ENCODE results near the gene CPSF7.

Gene CPSF7

GRCh38 chr11:61401573-61401972, 28.2 kb downstream of the CPSF7 start:
- Histone ChIP-seq H2BK120ac (ENCODE audit: low read depth, low read length) (no peak overlapping the region), H3K36me3 (ENCODE audit: control insufficient read depth in 1 of 2, insufficient read depth in 2 of 2, low read depth in 1 of 2, low read length in 2 of 2) (peaks cover 30 to 84% of the 10 kb centered on the region in 2 experiments), H3K27ac (ENCODE audit: low read length, poor library complexity, severe bottlenecking) (no peak overlapping the region), H3K4me1 (ENCODE audit: control insufficient read depth, insufficient read depth, low read depth, low read length) (no peaks in the 10 kb centered on the region), H3K4me3 (ENCODE audit: insufficient read depth in 1 of 2, low read depth in 1 of 2, low read length in 2 of 2) (no peak overlapping the region), H2AK5ac (ENCODE audit: low read length, severe bottlenecking) (no peak overlapping the region), H3K4ac (ENCODE audit: low read depth in 1 of 2, low read length in 2 of 2) (no peak overlapping the region), H4K91ac (ENCODE audit: low read length) (no peak overlapping the region), H3K9me3 (ENCODE audit: control insufficient read depth, low read length) (no peaks in the 10 kb centered on the region), H2AFZ (ENCODE audit: low read depth, low read length) (no peak overlapping the region), H3K14ac (ENCODE audit: low read length in 2 of 2) (no peak overlapping the region), H2BK15ac (ENCODE audit: low read depth, poor library complexity, severe bottlenecking) (no peak overlapping the region), H4K8ac (ENCODE audit: low read length) (no peak overlapping the region), H2BK5ac (ENCODE audit: low read depth, low read length, poor library complexity, severe bottlenecking) (no peak overlapping the region), H3K23ac (ENCODE audit: low read length in 2 of 2) (no peak overlapping the region), H3K18ac (ENCODE audit: low read depth in 1 of 2, low read length in 2 of 2) (no peak overlapping the region), H2BK12ac (ENCODE audit: low read length in 2 of 2) (no peak overlapping the region), H3K79me1 (replicated peaks; ENCODE audit: low read length, poor library complexity, severe bottlenecking) (peaks cover 16% of the 10 kb centered on the region), H3K9ac (ENCODE audit: low read length) (no peak overlapping the region), H3K27me3 (ENCODE audit: control insufficient read depth in 1 of 2, insufficient read depth in 1 of 2, low read length in 2 of 2) (no peaks in the 10 kb centered on the region), H3K4me2 (ENCODE audit: low read length, poor library complexity, severe bottlenecking) (no peak overlapping the region)
- WGBS = over 99% methylated on average over 2 of the region's 2 CpGs
- no peak for DNase-seq

- DNase-seq = no peak
- WGBS = 99% methylated on average over 2 of the region's 2 CpGs
These were observed 28.6 kb downstream of the CPSF7 start for GRCh38 chr11:61401173-61401572.

GRCh38 chr11:61392981-61393595, 36.7 kb downstream of the CPSF7 start:
- H3K9me3 ChIP-seq (ENCODE audit: control insufficient read depth, low read length) = no peaks in the 10 kb centered on the region
- no peak overlapping the region for H3K4ac ChIP-seq (ENCODE audit: low read depth in 1 of 2, low read length in 2 of 2)
- no peak overlapping the region for H4K91ac ChIP-seq (ENCODE audit: low read length)
- no peak overlapping the region for H2AK5ac ChIP-seq (ENCODE audit: low read length, severe bottlenecking)
- H3K36me3 ChIP-seq (ENCODE audit: control insufficient read depth in 1 of 2, insufficient read depth in 2 of 2, low read depth in 1 of 2, low read length in 2 of 2) = peaks cover 14 to 28% of the 10 kb centered on the region in 2 experiments
- no peaks in the 10 kb centered on the region for H3K27me3 ChIP-seq (ENCODE audit: control insufficient read depth in 1 of 2, insufficient read depth in 1 of 2, low read length in 2 of 2)
- H3K79me1 ChIP-seq (replicated peaks; ENCODE audit: low read length, poor library complexity, severe bottlenecking) = peaks cover 14% of the 10 kb centered on the region
- peak; percentile 50 for DNase-seq
- 8% methylated on average over 14 of the region's 15 CpGs for WGBS
- no peak overlapping the region for H3K23ac ChIP-seq (ENCODE audit: low read length in 2 of 2)
- H3K4me1 ChIP-seq (ENCODE audit: control insufficient read depth, insufficient read depth, low read depth, low read length) = peaks cover 2% of the 10 kb centered on the region
- H2BK120ac ChIP-seq (ENCODE audit: low read depth, low read length) = no peak overlapping the region
- H3K9ac ChIP-seq (ENCODE audit: low read length) = peak overlapping the region; percentile 95
- H2BK5ac ChIP-seq (ENCODE audit: low read depth, low read length, poor library complexity, severe bottlenecking) = no peak overlapping the region
- peak overlapping the region; percentile 75 for H3K4me2 ChIP-seq (ENCODE audit: low read length, poor library complexity, severe bottlenecking)
- H3K4me3 ChIP-seq (ENCODE audit: insufficient read depth in 1 of 2, low read depth in 1 of 2, low read length in 2 of 2) = peak overlapping the region; percentile 80 to 95
- H3K18ac ChIP-seq (ENCODE audit: low read depth in 1 of 2, low read length in 2 of 2) = peak overlapping the region in 1 of 2 experiments; percentile 29
- no peak overlapping the region for H2BK12ac ChIP-seq (ENCODE audit: low read length in 2 of 2)
- H2AFZ ChIP-seq (ENCODE audit: low read depth, low read length) = peak overlapping the region; percentile 90
- H2BK15ac ChIP-seq (ENCODE audit: low read depth, poor library complexity, severe bottlenecking) = peak overlapping the region; percentile 84
- no peak overlapping the region for H3K27ac ChIP-seq (ENCODE audit: low read length, poor library complexity, severe bottlenecking)
- H3K14ac ChIP-seq (ENCODE audit: low read length in 2 of 2) = no peak overlapping the region
- peak overlapping the region; percentile 89 for H4K8ac ChIP-seq (ENCODE audit: low read length)

More at GRCh38 chr11:61401173-61401572, 28.6 kb downstream of the CPSF7 start:
- no peak overlapping the region for H3K23ac ChIP-seq (ENCODE audit: low read length in 2 of 2)
- no peak overlapping the region for H3K4ac ChIP-seq (ENCODE audit: low read depth in 1 of 2, low read length in 2 of 2)
- no peak overlapping the region for H2BK120ac ChIP-seq (ENCODE audit: low read depth, low read length)
- no peak overlapping the region for H4K8ac ChIP-seq (ENCODE audit: low read length)
- no peak overlapping the region for H3K27ac ChIP-seq (ENCODE audit: low read length, poor library complexity, severe bottlenecking)
- no peak overlapping the region for H2BK12ac ChIP-seq (ENCODE audit: low read length in 2 of 2)
- no peak overlapping the region for H3K14ac ChIP-seq (ENCODE audit: low read length in 2 of 2)
- no peak overlapping the region for H2BK15ac ChIP-seq (ENCODE audit: low read depth, poor library complexity, severe bottlenecking)
- no peak overlapping the region for H3K4me3 ChIP-seq (ENCODE audit: insufficient read depth in 1 of 2, low read depth in 1 of 2, low read length in 2 of 2)
- no peak overlapping the region for H2AK5ac ChIP-seq (ENCODE audit: low read length, severe bottlenecking)
- no peaks in the 10 kb centered on the region for H3K27me3 ChIP-seq (ENCODE audit: control insufficient read depth in 1 of 2, insufficient read depth in 1 of 2, low read length in 2 of 2)
- H3K9ac ChIP-seq (ENCODE audit: low read length) = no peak overlapping the region
- no peak overlapping the region for H2BK5ac ChIP-seq (ENCODE audit: low read depth, low read length, poor library complexity, severe bottlenecking)
- no peaks in the 10 kb centered on the region for H3K9me3 ChIP-seq (ENCODE audit: control insufficient read depth, low read length)
- H3K79me1 ChIP-seq (replicated peaks; ENCODE audit: low read length, poor library complexity, severe bottlenecking) = peaks cover 19% of the 10 kb centered on the region
- H2AFZ ChIP-seq (ENCODE audit: low read depth, low read length) = no peak overlapping the region
- peaks cover 30 to 80% of the 10 kb centered on the region in 2 experiments for H3K36me3 ChIP-seq (ENCODE audit: control insufficient read depth in 1 of 2, insufficient read depth in 2 of 2, low read depth in 1 of 2, low read length in 2 of 2)
- no peak overlapping the region for H3K18ac ChIP-seq (ENCODE audit: low read depth in 1 of 2, low read length in 2 of 2)
- H3K4me2 ChIP-seq (ENCODE audit: low read length, poor library complexity, severe bottlenecking) = no peak overlapping the region
- no peak overlapping the region for H4K91ac ChIP-seq (ENCODE audit: low read length)
- H3K4me1 ChIP-seq (ENCODE audit: control insufficient read depth, insufficient read depth, low read depth, low read length) = no peaks in the 10 kb centered on the region

GRCh38 chr11:61390161-61390560, 39.6 kb downstream of the CPSF7 start:
- H3K14ac ChIP-seq (ENCODE audit: low read length in 2 of 2) = no peak overlapping the region
- no peak overlapping the region for H3K4me2 ChIP-seq (ENCODE audit: low read length, poor library complexity, severe bottlenecking)
- H3K4me3 ChIP-seq (ENCODE audit: insufficient read depth in 1 of 2, low read depth in 1 of 2, low read length in 2 of 2) = no peak overlapping the region
- 83% methylated on average over 1 of the region's 1 CpG for WGBS
- H4K8ac ChIP-seq (ENCODE audit: low read length) = no peak overlapping the region
- no peak overlapping the region for H2BK5ac ChIP-seq (ENCODE audit: low read depth, low read length, poor library complexity, severe bottlenecking)
- no peak overlapping the region for H4K91ac ChIP-seq (ENCODE audit: low read length)
- no peak overlapping the region for H2BK15ac ChIP-seq (ENCODE audit: low read depth, poor library complexity, severe bottlenecking)
- H3K4ac ChIP-seq (ENCODE audit: low read depth in 1 of 2, low read length in 2 of 2) = no peak overlapping the region
- no peak overlapping the region for H3K9ac ChIP-seq (ENCODE audit: low read length)
- H3K27me3 ChIP-seq (ENCODE audit: control insufficient read depth in 1 of 2, insufficient read depth in 1 of 2, low read length in 2 of 2) = no peaks in the 10 kb centered on the region
- no peak overlapping the region for H3K23ac ChIP-seq (ENCODE audit: low read length in 2 of 2)
- no peak overlapping the region for H2BK120ac ChIP-seq (ENCODE audit: low read depth, low read length)
- no peak overlapping the region for H2AK5ac ChIP-seq (ENCODE audit: low read length, severe bottlenecking)
- no peak overlapping the region for H3K18ac ChIP-seq (ENCODE audit: low read depth in 1 of 2, low read length in 2 of 2)
- H2AFZ ChIP-seq (ENCODE audit: low read depth, low read length) = no peak overlapping the region
- peaks cover 10% of the 10 kb centered on the region for H3K79me1 ChIP-seq (replicated peaks; ENCODE audit: low read length, poor library complexity, severe bottlenecking)
- no peak overlapping the region for H2BK12ac ChIP-seq (ENCODE audit: low read length in 2 of 2)
- H3K27ac ChIP-seq (ENCODE audit: low read length, poor library complexity, severe bottlenecking) = no peak overlapping the region
- H3K36me3 ChIP-seq (ENCODE audit: control insufficient read depth in 1 of 2, insufficient read depth in 2 of 2, low read depth in 1 of 2, low read length in 2 of 2) = peaks cover 6 to 12% of the 10 kb centered on the region in 2 experiments
- no peaks in the 10 kb centered on the region for H3K9me3 ChIP-seq (ENCODE audit: control insufficient read depth, low read length)
- H3K4me1 ChIP-seq (ENCODE audit: control insufficient read depth, insufficient read depth, low read depth, low read length) = peaks cover 5% of the 10 kb centered on the region
- peak; percentile 22 for DNase-seq

Measured in mesenchymal stem cell (in vitro differentiated cells and primary cell).